Neural cell (in vitro differentiated cells): Measurements from ENCODE around the gene EEF1AKMT3. TPM values are rescaled to one million over a fixed set of nuclear protein-coding genes. Genes with fewer than 3 reads are reported as not detected.

ENCODE experiments used
- H2AFZ ChIP-seq: fragments of 200-600, 300-800 bp; sonication (generic), shearing (Covaris generic); 2 replicates; pipeline ENCODE4 v1.6.0; 2014; ENCODE audit warnings: low read depth, mild to moderate bottlenecking, antibody characterized with exemption, low read length, moderate library complexity
- H3F3A ChIP-seq: fragments of 200-600 bp; shearing (Covaris generic); 2 replicates; pipeline ENCODE4 v1.6.1; 2016; ENCODE audit warnings: mild to moderate bottlenecking, moderate library complexity, mixed read lengths, antibody characterized with exemption, low read length; ENCODE audit not compliant: insufficient read depth, poor library complexity, severe bottlenecking
- H3K27ac ChIP-seq: fragments of 200-600, 300-800 bp; sonication (generic), shearing (Covaris generic); 2 replicates; pipeline ENCODE4 v1.5.1; 2014; ENCODE audit warnings: mild to moderate bottlenecking, low read length, moderate library complexity
- H3K27me3 ChIP-seq: fragments of 300-800, 200-600 bp; sonication (generic), shearing (Covaris generic); 2 replicates; pipeline ENCODE4 v1.6.0; 2014; ENCODE audit warnings: mild to moderate bottlenecking, low read depth, low read length, moderate library complexity; ENCODE audit not compliant: insufficient read depth
- H3K36me3 ChIP-seq: fragments of 300-800, 200-600 bp; sonication (generic), shearing (Covaris generic); 2 replicates; pipeline ENCODE4 v1.5.1; 2014; ENCODE audit warnings: mild to moderate bottlenecking, antibody characterized with exemption, low read length, moderate library complexity; ENCODE audit not compliant: insufficient read depth
- H3K4me2 ChIP-seq: fragments of 300-800, 200-600 bp; sonication (generic), shearing (Covaris generic); 2 replicates; pipeline ENCODE4 v1.6.0; 2014; ENCODE audit warnings: mild to moderate bottlenecking, low read length
- H3K4me3 ChIP-seq: fragments of 300-800, 200-600 bp; sonication (generic), shearing (Covaris generic); 2 replicates; pipeline ENCODE4 v1.5.1; 2014; ENCODE audit warnings: mild to moderate bottlenecking, low read length, moderate library complexity
- H3K79me2 ChIP-seq: fragments of 200-600 bp; shearing (Covaris generic); replicated peaks from 2 replicates; pipeline ENCODE4 v1.6.0; 2014; ENCODE audit warnings: mild to moderate bottlenecking, low read length, moderate library complexity; ENCODE audit not compliant: insufficient read depth
- H3K9ac ChIP-seq: fragments of 300-800, 200-600 bp; sonication (generic), shearing (Covaris generic); 2 replicates; pipeline ENCODE4 v1.6.1; 2016; ENCODE audit warnings: mild to moderate bottlenecking, low read length, mixed read lengths
- H3K9me2 ChIP-seq: fragments of 200-600 bp; shearing (Covaris generic); 2 replicates; pipeline ENCODE4 v1.6.1; 2016; ENCODE audit warnings: mild to moderate bottlenecking, low read length, mixed read lengths; ENCODE audit not compliant: insufficient read depth
- H3K9me3 ChIP-seq: fragments of 200-600, 300-800 bp; sonication (generic), shearing (Covaris generic); 2 replicates; pipeline ENCODE4 v1.6.1; 2016; ENCODE audit warnings: mild to moderate bottlenecking, mixed run types, low read length, moderate library complexity, mixed read lengths
- H4K20me1 ChIP-seq: fragments of 200-600 bp; shearing (Covaris generic); 2 replicates; pipeline ENCODE4 v1.6.1; 2016; ENCODE audit warnings: mild to moderate bottlenecking, mixed run types; ENCODE audit not compliant: insufficient read depth
- EP300 ChIP-seq: fragments of 450-650 bp; conservative IDR thresholded peaks from 2 replicates; pipeline ENCODE4 v1.6.1; 2014; ENCODE audit warnings: antibody characterized with exemption, mild to moderate bottlenecking, moderate library complexity; ENCODE audit not compliant: poor library complexity, severe bottlenecking
- EZH2 ChIP-seq: fragments of 200-600, 300-800 bp; shearing (Covaris generic), sonication (generic); IDR thresholded peaks from 2 replicates; pipeline ENCODE4 v1.6.1; 2014; ENCODE audit warnings: antibody characterized with exemption, low read length, borderline replicate concordance, mild to moderate bottlenecking; ENCODE audit not compliant: insufficient read depth, poor library complexity, severe bottlenecking
- MXI1 ChIP-seq: fragments of 450-650 bp; conservative IDR thresholded peaks from 2 replicates; pipeline ENCODE4 v1.6.1; 2014; ENCODE audit warnings: antibody characterized with exemption, mild to moderate bottlenecking; ENCODE audit not compliant: poor library complexity, severe bottlenecking
- POLR2AphosphoS5 ChIP-seq: IDR thresholded peaks from 2 replicates; pipeline ENCODE4 v1.6.1; 2012
- RAD21 ChIP-seq: fragments of 450-650 bp; conservative IDR thresholded peaks from 2 replicates; pipeline ENCODE4 v1.6.1; 2014; ENCODE audit warnings: antibody characterized with exemption, mild to moderate bottlenecking, moderate library complexity
- SMC3 ChIP-seq: fragments of 450-650 bp; conservative IDR thresholded peaks from 2 replicates; pipeline ENCODE4 v1.6.1; 2014; ENCODE audit warnings: antibody characterized with exemption, mild to moderate bottlenecking, moderate library complexity; ENCODE audit not compliant: poor library complexity
- TAF1 ChIP-seq: IDR thresholded peaks from 2 replicates; pipeline ENCODE4 v1.6.1; 2012; ENCODE audit warnings: low read depth
- polyA plus RNA-seq: library from polyadenylated mRNA; depleted of rRNA; stranded (reverse); fragments of >200 nt; gene quantifications from 2 replicates; pipeline ENCODE4 v1.2.3, GENCODE V29; 2014
- TF ChIP-seq, protein P1 (sequence below): fragments of 450-650 bp; IDR thresholded peaks from 2 replicates; pipeline ENCODE4 v1.5.1; 2014; ENCODE audit warnings: antibody characterized with exemption, mild to moderate bottlenecking, moderate library complexity; ENCODE audit not compliant: poor library complexity, severe bottlenecking
- TF ChIP-seq, protein P2 (sequence below): IDR thresholded peaks from 2 replicates; pipeline ENCODE4 v1.6.1; 2012; ENCODE audit warnings: borderline replicate concordance

EEF1AKMT3 gene
- polyA plus RNA-seq, 1 donor from 2014 or later = 1.6 TPM

DNA sequence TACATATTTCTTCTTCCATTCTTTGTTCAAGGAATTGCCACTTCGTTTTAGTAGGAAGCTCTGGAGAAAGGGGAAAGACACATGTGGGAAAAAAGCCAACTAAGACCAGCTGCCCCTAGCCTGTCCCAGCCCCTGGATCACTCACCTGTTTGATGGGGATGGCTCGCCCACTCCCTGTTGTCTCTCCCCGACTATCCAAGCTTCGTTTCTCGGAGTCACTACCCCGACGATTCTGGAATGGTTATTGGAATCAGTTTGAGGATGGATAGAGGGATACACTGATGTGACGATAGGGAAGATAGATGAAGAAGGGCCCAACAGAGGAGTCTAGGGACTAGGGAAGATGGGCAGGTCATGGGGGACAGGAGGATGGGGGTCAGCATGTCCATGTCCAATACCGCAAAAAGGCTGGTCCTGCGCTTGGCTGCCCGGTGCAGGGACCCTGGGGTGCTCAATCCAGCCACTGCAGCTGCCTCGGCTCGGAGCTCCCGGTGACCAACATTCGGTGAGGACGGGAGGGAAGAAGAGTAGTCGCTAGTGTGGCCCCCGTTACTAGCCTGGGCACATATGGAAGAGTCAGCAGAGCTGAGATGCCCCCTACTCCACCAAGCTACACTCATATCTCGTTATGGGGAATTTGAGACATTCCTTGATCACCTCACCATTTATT lies 40.9 kb upstream of the EEF1AKMT3 start:
- no peak overlapping the region for H2AFZ ChIP-seq
- no peak overlapping the region for H3K9ac ChIP-seq
- H3K9me2 ChIP-seq = no peaks in the 10 kb centered on the region
- peaks cover 20% of the 10 kb centered on the region for H3K36me3 ChIP-seq
- H3K4me2 ChIP-seq = no peak overlapping the region
- no peaks in the 10 kb centered on the region for H3K79me2 ChIP-seq
- H3K27ac ChIP-seq = no peak overlapping the region
- peaks cover 9% of the 10 kb centered on the region for H4K20me1 ChIP-seq
- peaks cover 69% of the 10 kb centered on the region for H3K27me3 ChIP-seq
- H3K9me3 ChIP-seq = no peaks in the 10 kb centered on the region
- TF ChIP-seq, protein P1, sequence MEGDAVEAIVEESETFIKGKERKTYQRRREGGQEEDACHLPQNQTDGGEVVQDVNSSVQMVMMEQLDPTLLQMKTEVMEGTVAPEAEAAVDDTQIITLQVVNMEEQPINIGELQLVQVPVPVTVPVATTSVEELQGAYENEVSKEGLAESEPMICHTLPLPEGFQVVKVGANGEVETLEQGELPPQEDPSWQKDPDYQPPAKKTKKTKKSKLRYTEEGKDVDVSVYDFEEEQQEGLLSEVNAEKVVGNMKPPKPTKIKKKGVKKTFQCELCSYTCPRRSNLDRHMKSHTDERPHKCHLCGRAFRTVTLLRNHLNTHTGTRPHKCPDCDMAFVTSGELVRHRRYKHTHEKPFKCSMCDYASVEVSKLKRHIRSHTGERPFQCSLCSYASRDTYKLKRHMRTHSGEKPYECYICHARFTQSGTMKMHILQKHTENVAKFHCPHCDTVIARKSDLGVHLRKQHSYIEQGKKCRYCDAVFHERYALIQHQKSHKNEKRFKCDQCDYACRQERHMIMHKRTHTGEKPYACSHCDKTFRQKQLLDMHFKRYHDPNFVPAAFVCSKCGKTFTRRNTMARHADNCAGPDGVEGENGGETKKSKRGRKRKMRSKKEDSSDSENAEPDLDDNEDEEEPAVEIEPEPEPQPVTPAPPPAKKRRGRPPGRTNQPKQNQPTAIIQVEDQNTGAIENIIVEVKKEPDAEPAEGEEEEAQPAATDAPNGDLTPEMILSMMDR = no peak
- no peak for TF ChIP-seq POLR2AphosphoS5
- TF ChIP-seq EZH2 = no peak
- TF ChIP-seq SMC3 = no peak
- H3F3A ChIP-seq = no peaks in the 10 kb centered on the region
- H3K4me3 ChIP-seq = no peak overlapping the region

DNA sequence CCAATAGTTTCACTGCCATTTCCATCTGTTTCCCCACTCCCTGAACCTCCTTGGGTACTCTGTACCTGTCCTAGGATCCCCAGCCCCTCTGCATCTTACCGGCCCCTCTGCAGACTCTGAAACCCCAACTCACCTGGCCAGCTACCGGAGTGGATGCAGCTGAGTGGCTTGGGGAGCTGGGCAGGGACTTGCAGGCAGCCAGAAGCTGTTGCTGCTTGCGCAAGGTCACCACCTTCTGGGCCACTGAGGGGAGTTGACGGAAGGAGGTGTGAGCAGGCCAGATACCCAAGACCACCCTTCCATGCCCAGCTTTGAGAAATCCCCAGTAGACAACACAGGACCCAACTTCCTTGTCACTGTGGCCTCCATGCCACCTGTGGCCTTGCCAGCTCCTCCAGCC lies 40.1 kb upstream of the EEF1AKMT3 start:
- no peaks in the 10 kb centered on the region for H3K79me2 ChIP-seq
- no peaks in the 10 kb centered on the region for H3K9me2 ChIP-seq
- H3K9me3 ChIP-seq = no peaks in the 10 kb centered on the region
- no peak for TF ChIP-seq TAF1
- TF ChIP-seq EZH2 = no peak
- no peak for TF ChIP-seq RAD21
- TF ChIP-seq MXI1 = no peak
- no peak for TF ChIP-seq POLR2AphosphoS5
- TF ChIP-seq, protein P1 = no peak
- no peak for TF ChIP-seq EP300
- TF ChIP-seq, protein P2, sequence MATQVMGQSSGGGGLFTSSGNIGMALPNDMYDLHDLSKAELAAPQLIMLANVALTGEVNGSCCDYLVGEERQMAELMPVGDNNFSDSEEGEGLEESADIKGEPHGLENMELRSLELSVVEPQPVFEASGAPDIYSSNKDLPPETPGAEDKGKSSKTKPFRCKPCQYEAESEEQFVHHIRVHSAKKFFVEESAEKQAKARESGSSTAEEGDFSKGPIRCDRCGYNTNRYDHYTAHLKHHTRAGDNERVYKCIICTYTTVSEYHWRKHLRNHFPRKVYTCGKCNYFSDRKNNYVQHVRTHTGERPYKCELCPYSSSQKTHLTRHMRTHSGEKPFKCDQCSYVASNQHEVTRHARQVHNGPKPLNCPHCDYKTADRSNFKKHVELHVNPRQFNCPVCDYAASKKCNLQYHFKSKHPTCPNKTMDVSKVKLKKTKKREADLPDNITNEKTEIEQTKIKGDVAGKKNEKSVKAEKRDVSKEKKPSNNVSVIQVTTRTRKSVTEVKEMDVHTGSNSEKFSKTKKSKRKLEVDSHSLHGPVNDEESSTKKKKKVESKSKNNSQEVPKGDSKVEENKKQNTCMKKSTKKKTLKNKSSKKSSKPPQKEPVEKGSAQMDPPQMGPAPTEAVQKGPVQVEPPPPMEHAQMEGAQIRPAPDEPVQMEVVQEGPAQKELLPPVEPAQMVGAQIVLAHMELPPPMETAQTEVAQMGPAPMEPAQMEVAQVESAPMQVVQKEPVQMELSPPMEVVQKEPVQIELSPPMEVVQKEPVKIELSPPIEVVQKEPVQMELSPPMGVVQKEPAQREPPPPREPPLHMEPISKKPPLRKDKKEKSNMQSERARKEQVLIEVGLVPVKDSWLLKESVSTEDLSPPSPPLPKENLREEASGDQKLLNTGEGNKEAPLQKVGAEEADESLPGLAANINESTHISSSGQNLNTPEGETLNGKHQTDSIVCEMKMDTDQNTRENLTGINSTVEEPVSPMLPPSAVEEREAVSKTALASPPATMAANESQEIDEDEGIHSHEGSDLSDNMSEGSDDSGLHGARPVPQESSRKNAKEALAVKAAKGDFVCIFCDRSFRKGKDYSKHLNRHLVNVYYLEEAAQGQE = no peak
- TF ChIP-seq SMC3 = no peak
- no peak overlapping the region for H3K9ac ChIP-seq
- no peaks in the 10 kb centered on the region for H3F3A ChIP-seq
- H3K4me3 ChIP-seq = no peak overlapping the region
- peaks cover 17% of the 10 kb centered on the region for H3K36me3 ChIP-seq
- H4K20me1 ChIP-seq = peaks cover 17% of the 10 kb centered on the region
- no peak overlapping the region for H3K4me2 ChIP-seq
- no peak overlapping the region for H3K27ac ChIP-seq
- H3K27me3 ChIP-seq = peaks cover 69% of the 10 kb centered on the region
- no peak overlapping the region for H2AFZ ChIP-seq
